ENCODE data around the gene SERGEF.

- no peak for TF ChIP-seq TAF1 (IDR thresholded peaks at IDR 0.05; ENCODE audit: low read depth, low read length)
- TF ChIP-seq POLR2AphosphoS5 (IDR thresholded peaks at IDR 0.05; ENCODE audit: low read depth, low read length) = no peak
- TF ChIP-seq POLR2A (IDR thresholded peaks at IDR 0.05; ENCODE audit: low read depth, low read length) = no peak
- TF ChIP-seq PAX5 (IDR thresholded peaks at IDR 0.05; ENCODE audit: insufficient read depth, low read length, severe bottlenecking) = no peak
- TF ChIP-seq SPI1 (IDR thresholded peaks at IDR 0.05; ENCODE audit: low read depth, low read length) = no peak
Measured at GRCh38 chr11:17813391-17814059, 199.3 kb downstream of the SERGEF start.
